SK-N-SH (cell line): Measurements from ENCODE around the gene IGHMBP2. TPM values are rescaled to one million over a fixed set of nuclear protein-coding genes. Genes with fewer than 3 reads are reported as not detected.

ENCODE experiments used
- CTCF ChIA-PET: fragments of 300-600, 350-600 bp; formaldehyde crosslinking; extraction: SDS; loops from one replicate; lab custom pipeline; 2021; lab: Yijun Ruan, JAX
- POLR2A ChIA-PET: fragments of 350-600 bp; sonication (Branson Sonifier 250); formaldehyde crosslinking; extraction: SDS; loops from one replicate; lab custom pipeline; 2020; ENCODE audit warnings: antibody characterized with exemption, inconsistent platforms; lab: Yijun Ruan, JAX
- DNase-seq: peaks from one replicate; pipeline ENCODE4 v3.0.0; 2012
- H2AFZ ChIP-seq: fragments of 200-600 bp; sonication (generic); 2 replicates; pipeline ENCODE4 v1.8.1; 2016; ENCODE audit warnings: antibody characterized with exemption, mild to moderate bottlenecking, low read depth
- H3F3A ChIP-seq: fragments of 200-600 bp; sonication (generic); replicated peaks from 2 replicates; pipeline ENCODE3; 2016; ENCODE audit warnings: antibody characterized with exemption, mild to moderate bottlenecking; ENCODE audit not compliant: insufficient read depth
- H3K27ac ChIP-seq, 2 experiments: fragments of 200-500 bp in 1 of 2; fragments of 200-600 bp in 1 of 2; sonication (Bioruptor generic) in 1 of 2; sonication (generic), shearing (Covaris generic) in 1 of 2; 2 replicates each; pipeline versions ENCODE4 v1.5.1 to v1.6.1; 2014 to 2016; ENCODE audit warnings: low read depth in 2 of 2, inconsistent platforms in 1 of 2, low read length in 1 of 2, mild to moderate bottlenecking in 1 of 2, mixed read lengths in 1 of 2
- H3K27me3 ChIP-seq: fragments of 200-600 bp; sonication (generic), shearing (Covaris generic); 2 replicates; pipeline ENCODE4 v1.6.1; 2016; ENCODE audit warnings: mixed run types; ENCODE audit not compliant: insufficient read depth
- H3K36me3 ChIP-seq, 2 experiments: fragments of 200-500 bp in 1 of 2; fragments of 200-600 bp in 1 of 2; sonication (Bioruptor generic) in 1 of 2; sonication (generic) in 1 of 2; replicated peaks in 1 of 2; 2 replicates each; pipeline versions ENCODE3 to v1.5.1; 2014 to 2016; ENCODE audit warnings: low read length in 1 of 2, mild to moderate bottlenecking in 1 of 2; ENCODE audit not compliant: insufficient read depth in 2 of 2, control insufficient read depth in 1 of 2
- H3K4me1 ChIP-seq, 2 experiments: fragments of 200-500 bp in 1 of 2; fragments of 200-600 bp in 1 of 2; sonication (Bioruptor generic) in 1 of 2; sonication (generic), shearing (Covaris generic) in 1 of 2; 2 replicates each; pipeline versions ENCODE4 v1.5.1 to v1.6.1; 2014 to 2016; ENCODE audit warnings: low read depth in 1 of 2, low read length in 1 of 2, mixed run types in 1 of 2; ENCODE audit not compliant: insufficient read depth in 2 of 2, control insufficient read depth in 1 of 2
- H3K4me2 ChIP-seq: fragments of 200-600 bp; sonication (generic), shearing (Covaris generic); 2 replicates; pipeline ENCODE4 v1.6.1; 2017; ENCODE audit warnings: mixed run types
- H3K4me3 ChIP-seq, 2 experiments: fragments of 200-500 bp in 1 of 2; fragments of 200-600 bp in 1 of 2; sonication (Bioruptor generic) in 1 of 2; sonication (generic), shearing (Covaris generic) in 1 of 2; 2 replicates each; pipeline versions ENCODE4 v1.5.1 to v1.8.1; 2014 to 2016; ENCODE audit warnings: low read depth in 2 of 2, inconsistent platforms in 1 of 2, low read length in 1 of 2, mild to moderate bottlenecking in 1 of 2, mixed read lengths in 1 of 2, moderate library complexity in 1 of 2
- H3K79me2 ChIP-seq: fragments of 200-600 bp; sonication (generic); 2 replicates; pipeline ENCODE4 v1.8.1; 2017; ENCODE audit warnings: mild to moderate bottlenecking; ENCODE audit not compliant: insufficient read depth
- H3K9ac ChIP-seq: fragments of 200-600 bp; sonication (generic); 2 replicates; pipeline ENCODE4 v1.6.1; 2017; ENCODE audit warnings: mixed run types
- H3K9me2 ChIP-seq: fragments of 200-600 bp; sonication (generic); 2 replicates; pipeline ENCODE4 v1.6.1; 2017; ENCODE audit warnings: mixed run types
- H3K9me3 ChIP-seq: fragments of 200-600 bp; sonication (generic); 2 replicates; pipeline ENCODE4 v1.6.1; 2017; ENCODE audit warnings: mixed run types, mild to moderate bottlenecking, moderate library complexity
- H4K20me1 ChIP-seq: fragments of 200-600 bp; sonication (generic); 2 replicates; pipeline ENCODE4 v1.6.1; 2017; ENCODE audit warnings: mild to moderate bottlenecking, mixed run types; ENCODE audit not compliant: insufficient read depth
- EP300 ChIP-seq, 2 experiments: IDR thresholded peaks; 2 replicates each; pipeline versions ENCODE4 v1.4.0 to v1.6.1; 2012; ENCODE audit warnings: borderline replicate concordance in 1 of 2, low read depth in 1 of 2, low read length in 1 of 2
- EZH2phosphoT487 ChIP-seq: fragments of 200-600 bp; sonication (generic); IDR thresholded peaks from 2 replicates; pipeline ENCODE4 v1.6.1; 2017; ENCODE audit warnings: low read depth, mixed run types, mild to moderate bottlenecking, antibody characterized with exemption, moderate library complexity, borderline replicate concordance
- FOSL2 ChIP-seq: IDR thresholded peaks from 2 replicates; pipeline ENCODE4 v1.4.0; 2012; ENCODE audit warnings: low read depth, mild to moderate bottlenecking, moderate library complexity, borderline replicate concordance
- FOXM1 ChIP-seq: IDR thresholded peaks from 2 replicates; pipeline ENCODE4 v1.4.0; 2012; ENCODE audit warnings: low read depth, mild to moderate bottlenecking
- GATA2 ChIP-seq: sonication (generic); formaldehyde crosslinking; IDR thresholded peaks from 2 replicates; pipeline ENCODE4 v1.5.0; 2020; ENCODE audit warnings: mild to moderate bottlenecking, missing genetic modification reagents
- JUND ChIP-seq: IDR thresholded peaks from 2 replicates; pipeline ENCODE4 v1.4.0; 2012
- MAX ChIP-seq: IDR thresholded peaks from 2 replicates; pipeline ENCODE4 v1.4.0; 2012; ENCODE audit warnings: low read depth
- MEF2A ChIP-seq: IDR thresholded peaks from 2 replicates; pipeline ENCODE4 v1.4.0; 2012; ENCODE audit warnings: low read depth, borderline replicate concordance
- NRF1 ChIP-seq: IDR thresholded peaks from 2 replicates; pipeline ENCODE4 v1.6.1; 2012; ENCODE audit warnings: low read depth, mild to moderate bottlenecking, low read length
- POLR2AphosphoS5 ChIP-seq: IDR thresholded peaks from 2 replicates; pipeline ENCODE4 v1.6.1; 2012; ENCODE audit warnings: low read depth, low read length
- RAD21 ChIP-seq: IDR thresholded peaks from 2 replicates; pipeline ENCODE4 v1.6.1; 2012; ENCODE audit warnings: mild to moderate bottlenecking, low read length
- RCOR1 ChIP-seq: fragments of 150-350 bp; IDR thresholded peaks from 2 replicates; pipeline ENCODE4 v1.6.1; 2017; ENCODE audit warnings: antibody characterized with exemption, low read length
- RFX5 ChIP-seq: IDR thresholded peaks from 2 replicates; pipeline ENCODE4 v1.6.1; 2012; ENCODE audit warnings: mild to moderate bottlenecking, improper control_type of control experiment, low read length
- SIN3A ChIP-seq: IDR thresholded peaks from 2 replicates; pipeline ENCODE4 v1.6.1; 2012; ENCODE audit warnings: low read depth, mild to moderate bottlenecking, low read length, moderate library complexity, borderline replicate concordance
- SMC3 ChIP-seq: IDR thresholded peaks from 2 replicates; pipeline ENCODE4 v1.6.1; 2012; ENCODE audit warnings: low read depth, low read length, improper control_type of control experiment
- TAF1 ChIP-seq: IDR thresholded peaks from 2 replicates; pipeline ENCODE4 v1.6.1; 2012; ENCODE audit warnings: low read depth, mild to moderate bottlenecking, low read length, moderate library complexity, borderline replicate concordance
- TCF12 ChIP-seq: IDR thresholded peaks from 2 replicates; pipeline ENCODE4 v1.4.0; 2012
- TEAD4 ChIP-seq: IDR thresholded peaks from 2 replicates; pipeline ENCODE4 v1.4.0; 2012; ENCODE audit warnings: mild to moderate bottlenecking, borderline replicate concordance; ENCODE audit not compliant: insufficient read depth
- USF1 ChIP-seq: IDR thresholded peaks from 2 replicates; pipeline ENCODE4 v1.4.0; 2012; ENCODE audit warnings: low read depth, borderline replicate concordance
- WGBS: methylation state at CpG from one replicate; pipeline ENCODE4 v1.1.6; 2017; ENCODE audit warnings: low lambda C conversion rate; 5-methylcytosine and 5-hydroxymethylcytosine counted together
- polyA plus RNA-seq, 3 experiments: library from polyadenylated mRNA; depleted of rRNA; stranded (reverse); fragments of >200 nt; gene quantifications; 2 replicates each; pipeline ENCODE4 v1.2.3, GENCODE V29; 2012
- TF ChIP-seq, protein P1 (sequence below): IDR thresholded peaks from 2 replicates; pipeline ENCODE4; 2012
- TF ChIP-seq, protein P2 (sequence below): fragments of 150-350 bp; IDR thresholded peaks from 2 replicates; pipeline ENCODE4 v1.6.1; 2016; ENCODE audit warnings: mild to moderate bottlenecking, low read depth, low read length

Gene IGHMBP2
- polyA plus RNA-seq, 1 of the 3 experiments (the other 2 are of a cell fraction): 9.0 TPM

- TF ChIP-seq, protein P1, sequence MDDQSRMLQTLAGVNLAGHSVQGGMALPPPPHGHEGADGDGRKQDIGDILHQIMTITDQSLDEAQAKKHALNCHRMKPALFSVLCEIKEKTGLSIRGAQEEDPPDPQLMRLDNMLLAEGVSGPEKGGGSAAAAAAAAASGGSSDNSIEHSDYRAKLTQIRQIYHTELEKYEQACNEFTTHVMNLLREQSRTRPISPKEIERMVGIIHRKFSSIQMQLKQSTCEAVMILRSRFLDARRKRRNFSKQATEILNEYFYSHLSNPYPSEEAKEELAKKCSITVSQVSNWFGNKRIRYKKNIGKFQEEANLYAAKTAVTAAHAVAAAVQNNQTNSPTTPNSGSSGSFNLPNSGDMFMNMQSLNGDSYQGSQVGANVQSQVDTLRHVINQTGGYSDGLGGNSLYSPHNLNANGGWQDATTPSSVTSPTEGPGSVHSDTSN: no peak
These were observed 30.6 kb downstream of the IGHMBP2 start (continued) for GRCh38 chr11:68934321-68934645.

- peaks cover 0 to 67% of the 10 kb centered on the region in 2 experiments for H3K36me3 ChIP-seq
- WGBS: 92% methylated on average over 9 of the region's 13 CpGs
These were observed 31.0 kb downstream of the IGHMBP2 start for GRCh38 chr11:68934666-68935065.

GRCh38 chr11:68935066-68935465 is 31.4 kb downstream of the IGHMBP2 start:
- H3K27me3 ChIP-seq: no peaks in the 10 kb centered on the region
- ChIA-PET POLR2A (no interaction called here), CTCF (no interaction called here)
- no peak overlapping the region for H3K4me3 ChIP-seq
- no peaks in the 10 kb centered on the region for H3K79me2 ChIP-seq
- H3K4me1 ChIP-seq: no peaks in the 10 kb centered on the region
- no peak overlapping the region for H3K4me2 ChIP-seq
- no peaks in the 10 kb centered on the region for H4K20me1 ChIP-seq
- H2AFZ ChIP-seq: no peak overlapping the region
- no peak overlapping the region for H3K9ac ChIP-seq
- peaks cover 0 to 63% of the 10 kb centered on the region in 2 experiments for H3K36me3 ChIP-seq
- no peaks in the 10 kb centered on the region for H3F3A ChIP-seq
- no peaks in the 10 kb centered on the region for H3K9me2 ChIP-seq
- 96% methylated on average over 13 of the region's 15 CpGs for WGBS
- no peak overlapping the region for H3K27ac ChIP-seq
- H3K9me3 ChIP-seq: no peaks in the 10 kb centered on the region
- DNase-seq: no peak
- TF ChIP-seq FOXM1: no peak
- no peak for TF ChIP-seq SIN3A
- TF ChIP-seq, protein P2, sequence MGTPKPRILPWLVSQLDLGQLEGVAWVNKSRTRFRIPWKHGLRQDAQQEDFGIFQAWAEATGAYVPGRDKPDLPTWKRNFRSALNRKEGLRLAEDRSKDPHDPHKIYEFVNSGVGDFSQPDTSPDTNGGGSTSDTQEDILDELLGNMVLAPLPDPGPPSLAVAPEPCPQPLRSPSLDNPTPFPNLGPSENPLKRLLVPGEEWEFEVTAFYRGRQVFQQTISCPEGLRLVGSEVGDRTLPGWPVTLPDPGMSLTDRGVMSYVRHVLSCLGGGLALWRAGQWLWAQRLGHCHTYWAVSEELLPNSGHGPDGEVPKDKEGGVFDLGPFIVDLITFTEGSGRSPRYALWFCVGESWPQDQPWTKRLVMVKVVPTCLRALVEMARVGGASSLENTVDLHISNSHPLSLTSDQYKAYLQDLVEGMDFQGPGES: no peak
- no peak for TF ChIP-seq GATA2 (CRISPR knock-in tag)
- TF ChIP-seq EZH2phosphoT487: no peak
- no peak for TF ChIP-seq TAF1
- TF ChIP-seq MAX: no peak
- TF ChIP-seq EP300 (IDR thresholded peaks at IDR 0.05; ENCODE audit: borderline replicate concordance in 1 of 2, low read depth in 1 of 2, low read length in 1 of 2): no peak
- no peak for TF ChIP-seq MEF2A
- no peak for TF ChIP-seq USF1
- no peak for TF ChIP-seq NRF1
- TF ChIP-seq RCOR1: no peak

More at GRCh38 chr11:68934666-68935065, 31.0 kb downstream of the IGHMBP2 start:
- no peak overlapping the region for H3K4me2 ChIP-seq
- H3K4me3 ChIP-seq: no peak overlapping the region
- H4K20me1 ChIP-seq: no peaks in the 10 kb centered on the region
- no peaks in the 10 kb centered on the region for H3F3A ChIP-seq
- H3K9ac ChIP-seq: no peak overlapping the region
- no peaks in the 10 kb centered on the region for H3K79me2 ChIP-seq
- no peaks in the 10 kb centered on the region for H3K9me3 ChIP-seq
- H3K27me3 ChIP-seq: no peaks in the 10 kb centered on the region
- ChIA-PET POLR2A (no interaction called here), CTCF (interaction anchor here (1.1 kb wide), 1 partner anchor 110 kb away, joined by 3 read pairs; no protein-coding TSS in a partner anchor)
- no peak overlapping the region for H2AFZ ChIP-seq
- H3K27ac ChIP-seq: no peak overlapping the region
- no peaks in the 10 kb centered on the region for H3K4me1 ChIP-seq
- no peak for DNase-seq
- no peaks in the 10 kb centered on the region for H3K9me2 ChIP-seq
- TF ChIP-seq SMC3 (no peak), EP300 (IDR thresholded peaks at IDR 0.05; ENCODE audit: borderline replicate concordance in 1 of 2, low read depth in 1 of 2, low read length in 1 of 2) (no peak), EZH2phosphoT487 (no peak), JUND (no peak), SIN3A (no peak), FOSL2 (no peak), TAF1 (no peak), MEF2A (no peak), POLR2AphosphoS5 (no peak), RFX5 (no peak), RAD21 (no peak), USF1 (no peak), TEAD4 (no peak), TCF12 (no peak)
- TF ChIP-seq, protein P2: no peak
